ENCODE results near the gene SZT2.

SZT2 gene

DNA sequence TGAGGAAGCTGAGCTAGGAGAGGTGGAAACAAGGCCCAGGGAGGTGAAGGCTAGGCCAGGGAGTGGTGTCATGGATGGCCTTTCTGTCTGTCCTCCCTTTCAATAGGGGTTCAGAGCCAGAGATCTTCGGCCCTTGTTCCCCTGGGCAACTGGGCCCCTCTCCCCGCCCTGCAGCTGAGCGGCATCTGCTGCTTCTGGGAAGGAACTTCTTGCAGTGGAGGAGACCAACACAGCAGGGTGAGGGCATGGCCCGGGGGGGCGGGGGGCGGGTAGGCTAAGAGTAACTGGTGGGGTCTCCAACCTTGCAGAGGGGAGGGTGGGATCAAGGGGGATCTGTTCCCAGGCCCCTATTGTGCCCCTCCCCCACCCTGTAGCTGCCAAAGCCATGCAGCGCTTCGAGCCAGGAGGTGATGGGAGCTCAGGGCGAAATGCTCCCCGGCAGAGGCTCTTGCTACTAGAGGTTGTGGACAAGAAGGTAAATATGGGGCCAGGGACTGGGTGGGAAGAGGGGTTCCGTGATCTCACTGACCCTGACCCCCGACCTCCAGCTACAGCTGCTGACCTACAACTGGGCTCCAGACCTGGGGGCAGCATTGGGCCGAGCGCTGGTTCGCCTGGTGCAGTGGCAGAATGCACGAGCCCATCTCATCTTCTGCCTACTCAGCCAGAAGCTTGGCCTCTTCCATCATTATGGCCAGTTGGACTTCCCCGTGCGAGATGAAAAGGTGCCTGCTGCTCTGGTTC, 52.4 kb downstream of the SZT2 start:
- no peak for DNase-seq (ENCODE audit: low read depth in 2 of 2)

DNA sequence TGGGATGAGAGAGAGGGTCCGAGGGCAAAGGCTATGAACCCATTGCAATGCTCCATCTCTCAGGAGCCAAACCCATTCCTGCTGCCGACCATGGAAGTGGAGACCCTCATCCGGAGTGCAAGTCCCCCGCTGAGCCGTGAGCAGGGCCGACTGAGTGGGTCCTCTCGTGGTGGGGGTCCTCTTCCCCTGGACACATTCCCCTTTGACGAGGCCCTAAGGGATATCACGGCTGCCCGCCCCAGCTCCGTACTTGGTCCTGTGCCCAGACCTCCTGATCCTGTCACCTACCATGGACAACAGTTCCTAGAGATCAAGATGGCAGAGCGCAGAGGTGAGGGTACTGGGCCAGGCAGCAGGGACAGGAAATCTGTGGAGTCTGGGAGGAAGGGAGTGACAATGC, 53.1 kb downstream of the SZT2 start:
- no peak for DNase-seq (ENCODE audit: low read depth in 2 of 2)

DNA sequence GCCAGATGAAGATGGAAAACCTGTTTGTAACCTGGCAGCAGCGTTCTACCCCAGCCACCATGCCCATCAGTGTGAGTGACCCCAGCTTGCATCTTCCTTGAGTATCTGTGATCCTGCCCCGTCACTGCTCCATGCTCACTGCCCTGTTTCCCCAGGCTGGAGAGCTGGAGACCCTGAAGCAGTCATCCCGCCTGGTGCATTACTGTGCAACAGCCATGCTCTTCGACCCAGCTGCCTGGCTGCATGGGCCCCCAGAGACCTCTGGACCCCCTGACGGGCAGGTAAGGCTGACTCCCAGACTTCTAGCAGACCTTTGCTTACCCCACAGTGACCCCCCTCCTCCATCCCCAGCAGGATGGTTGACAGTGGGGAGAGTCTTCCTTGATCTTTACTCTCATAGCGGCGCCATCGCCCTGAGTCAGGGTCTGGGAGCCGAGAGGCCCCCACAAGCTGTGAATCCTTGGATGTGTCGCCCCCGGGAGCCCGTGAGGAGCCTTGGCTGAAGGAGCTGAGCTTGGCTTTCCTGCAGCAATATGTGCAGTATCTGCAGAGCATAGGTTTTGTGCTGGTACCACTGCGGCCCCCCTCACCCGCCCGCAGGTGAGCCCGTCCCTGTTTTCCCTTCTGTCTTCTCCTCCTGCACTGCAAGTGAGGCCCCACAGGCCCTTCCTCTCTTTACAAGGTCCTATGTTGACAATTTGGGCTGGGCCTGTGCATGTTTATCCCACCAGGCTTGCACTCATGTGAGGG, 53.7 kb downstream of the SZT2 start:
- DNase-seq (ENCODE audit: low read depth in 2 of 2): no peak

DNA sequence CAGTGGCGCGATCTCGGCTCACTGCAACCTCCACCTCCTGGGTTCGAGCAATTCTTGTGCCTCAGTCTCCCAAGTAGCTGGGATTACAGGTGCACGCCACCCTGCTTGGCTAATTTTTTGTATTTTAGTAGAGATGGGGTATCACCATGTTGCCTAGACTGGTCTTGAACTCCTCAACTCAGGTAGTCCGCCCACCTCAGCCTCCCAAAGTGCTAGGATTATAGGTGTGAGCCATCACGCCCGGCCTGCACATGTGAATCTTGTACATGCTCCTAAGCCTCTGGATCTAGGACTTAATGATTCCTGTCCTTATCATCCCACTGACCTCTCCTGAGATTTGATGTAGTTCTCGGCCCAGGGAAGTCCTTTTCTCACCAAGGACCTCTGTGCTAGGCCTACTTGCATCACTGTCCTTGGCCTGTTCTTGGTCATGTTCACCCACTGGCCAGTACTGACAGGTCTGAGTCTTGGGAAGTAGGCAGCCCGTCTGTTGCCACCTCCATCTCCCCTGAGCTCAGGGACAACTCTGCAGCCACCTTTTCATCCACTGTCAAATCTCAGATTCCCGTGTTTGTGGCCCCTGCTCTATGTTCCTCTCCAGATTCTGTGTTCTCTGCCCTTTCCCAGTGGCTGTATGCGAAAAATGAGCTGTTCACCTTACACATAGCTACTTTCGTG, 54.6 kb downstream of the SZT2 start:
- DNase-seq (ENCODE audit: low read depth in 2 of 2): no peak

DNA sequence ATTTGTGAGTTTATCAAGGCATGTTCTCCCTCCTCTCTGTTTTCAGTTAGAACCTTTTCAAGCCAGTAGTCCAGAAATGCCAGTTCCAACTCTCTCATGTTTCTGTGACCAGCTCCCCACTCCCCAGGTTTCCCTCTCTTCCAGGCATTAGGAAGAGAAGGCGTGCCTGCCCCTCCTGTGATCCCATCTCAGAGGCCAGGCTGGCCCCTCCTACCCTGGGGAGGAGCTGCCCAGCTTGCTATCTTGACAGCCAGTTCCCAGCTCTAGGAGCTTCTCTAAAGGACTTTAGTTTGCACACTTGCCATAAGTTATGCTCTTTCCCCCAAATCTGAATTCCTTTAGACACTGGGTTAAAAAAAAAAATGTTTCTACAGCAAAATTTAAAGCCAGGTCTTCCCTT, 55.1 kb downstream of the SZT2 start:
- DNase-seq (ENCODE audit: low read depth in 2 of 2): no peak

DNA sequence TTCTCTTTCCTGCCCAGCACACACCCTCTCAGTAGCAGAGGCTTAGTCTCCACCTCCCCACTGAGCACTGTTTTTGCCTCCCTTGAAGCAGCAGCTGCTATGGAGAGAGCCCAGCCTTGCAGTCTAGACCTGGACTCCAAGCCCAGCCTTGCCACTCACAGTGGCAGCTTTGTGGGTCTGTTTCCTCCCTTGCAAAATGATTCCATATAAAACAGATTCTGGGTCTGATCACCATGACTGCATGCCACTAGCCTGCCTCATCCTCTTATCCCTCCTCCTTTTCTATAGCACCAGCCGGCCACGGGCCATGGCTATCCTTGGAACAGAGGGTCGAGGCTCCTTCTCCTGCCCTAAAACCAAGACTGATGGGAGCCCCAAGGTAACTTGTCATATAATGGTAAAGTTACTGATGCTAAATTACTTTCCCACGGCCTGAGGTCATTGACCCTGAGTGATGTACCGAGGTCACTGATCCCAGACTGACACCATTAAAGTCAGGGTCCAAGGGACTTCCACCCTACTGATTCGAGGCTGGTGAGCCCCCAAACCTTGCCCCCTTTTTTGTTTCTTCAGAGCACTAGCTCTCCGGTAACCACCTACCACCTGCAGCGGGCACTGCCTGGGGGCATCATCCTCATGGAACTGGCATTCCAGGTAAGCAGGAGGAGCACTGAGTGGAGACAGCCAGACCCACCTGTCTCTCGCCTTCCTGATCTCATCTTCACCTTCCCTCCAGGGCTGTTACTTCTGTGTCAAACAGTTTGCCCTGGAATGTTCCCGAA, 56.1 kb downstream of the SZT2 start:
- no peak for DNase-seq (ENCODE audit: low read depth in 2 of 2)

DNA sequence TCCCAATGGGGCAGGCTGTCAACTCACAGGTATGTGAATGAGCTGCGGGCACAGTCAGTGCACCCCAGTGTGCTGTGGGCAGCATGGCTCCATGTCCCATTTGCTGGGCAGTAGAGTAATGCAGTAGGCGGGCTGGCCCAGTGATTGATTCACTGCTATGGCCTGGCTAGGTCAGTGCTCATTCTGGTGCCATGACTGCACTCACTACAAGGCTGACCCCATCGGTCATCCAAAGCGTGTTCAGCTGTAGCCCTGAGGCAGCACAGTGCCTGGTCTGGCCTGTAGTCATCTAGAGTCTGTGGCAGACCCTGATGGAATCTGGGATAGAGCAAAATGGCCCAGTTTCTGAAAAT, 56.7 kb downstream of the SZT2 start:
- no peak for DNase-seq (ENCODE audit: low read depth in 2 of 2)

DNA sequence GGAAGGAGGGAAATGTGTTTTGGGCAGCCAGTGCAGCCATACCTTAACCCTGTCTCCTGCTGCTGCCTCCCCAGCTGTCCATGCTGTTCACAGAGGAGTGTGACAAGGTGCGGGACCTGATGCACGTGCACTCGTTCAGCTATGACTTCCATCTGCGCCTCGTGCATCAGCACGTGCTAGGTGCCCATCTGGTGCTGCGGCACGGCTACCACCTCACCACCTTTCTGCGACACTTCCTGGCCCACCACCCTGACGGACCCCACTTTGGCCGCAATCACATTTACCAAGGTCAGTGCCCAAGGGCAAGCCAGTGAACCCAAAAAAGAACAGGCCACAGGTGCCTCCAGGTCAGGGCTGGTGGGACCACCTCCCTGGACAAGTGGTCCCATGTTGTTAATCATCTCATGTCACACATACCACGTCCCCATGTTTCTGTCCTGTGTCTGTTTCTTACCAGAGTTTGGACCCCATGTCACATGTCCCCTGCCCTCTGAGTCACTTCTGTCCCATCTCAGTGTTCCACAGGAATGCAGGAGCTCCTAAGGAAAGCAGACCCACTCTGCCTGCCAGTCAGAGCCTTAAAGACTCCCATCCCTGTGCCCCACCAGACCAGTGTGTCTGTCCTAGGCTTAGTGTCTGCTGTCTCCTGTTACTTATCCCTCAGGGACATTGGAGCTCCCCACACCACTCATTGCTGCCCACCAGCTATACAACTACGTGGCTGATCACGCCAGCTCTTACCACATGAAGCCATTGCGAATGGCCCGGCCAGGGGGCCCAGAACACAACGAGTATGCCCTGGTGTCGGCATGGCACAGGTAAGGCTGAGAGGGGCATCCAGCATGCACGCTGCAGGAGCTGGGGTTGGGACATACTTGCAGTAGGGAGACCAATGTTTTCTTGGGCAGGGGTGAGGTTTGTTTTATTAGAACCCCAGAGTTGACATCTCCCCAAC, 57.5 kb downstream of the SZT2 start:
- DNase-seq (ENCODE audit: low read depth in 2 of 2): no peak

DNA sequence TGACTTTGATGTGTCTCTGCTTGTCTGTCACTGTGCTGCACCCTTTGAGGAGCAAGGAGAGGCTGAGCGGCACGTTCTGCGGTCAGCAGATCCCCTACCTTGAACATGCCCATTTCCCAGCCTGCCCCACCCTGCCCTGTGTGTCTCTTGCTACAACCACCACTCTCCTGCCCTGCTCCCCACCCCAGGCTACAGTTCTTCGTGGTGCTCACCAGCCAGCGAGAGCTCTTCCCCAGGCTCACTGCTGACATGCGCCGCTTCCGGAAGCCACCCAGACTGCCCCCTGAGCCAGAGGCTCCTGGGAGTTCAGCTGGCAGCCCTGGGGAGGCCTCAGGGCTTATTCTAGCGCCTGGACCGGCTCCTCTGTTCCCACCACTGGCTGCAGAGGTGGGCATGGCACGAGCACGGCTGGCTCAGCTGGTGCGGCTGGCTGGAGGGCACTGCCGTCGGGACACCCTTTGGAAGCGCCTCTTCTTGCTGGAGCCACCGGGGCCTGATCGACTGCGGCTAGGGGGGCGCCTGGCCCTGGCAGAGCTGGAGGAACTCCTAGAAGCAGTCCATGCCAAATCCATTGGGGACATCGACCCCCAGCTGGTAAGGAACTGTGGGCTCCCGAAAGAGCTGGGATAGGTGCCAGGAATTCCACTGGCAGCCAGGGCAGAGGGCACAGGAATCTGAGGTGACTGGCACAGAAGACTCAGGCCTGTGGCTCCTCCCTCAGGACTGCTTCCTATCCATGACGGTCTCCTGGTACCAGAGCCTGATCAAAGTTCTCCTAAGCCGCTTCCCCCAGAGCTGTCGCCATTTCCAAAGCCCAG, 58.4 kb downstream of the SZT2 start:
- no peak for DNase-seq (ENCODE audit: low read depth in 2 of 2)

DNA sequence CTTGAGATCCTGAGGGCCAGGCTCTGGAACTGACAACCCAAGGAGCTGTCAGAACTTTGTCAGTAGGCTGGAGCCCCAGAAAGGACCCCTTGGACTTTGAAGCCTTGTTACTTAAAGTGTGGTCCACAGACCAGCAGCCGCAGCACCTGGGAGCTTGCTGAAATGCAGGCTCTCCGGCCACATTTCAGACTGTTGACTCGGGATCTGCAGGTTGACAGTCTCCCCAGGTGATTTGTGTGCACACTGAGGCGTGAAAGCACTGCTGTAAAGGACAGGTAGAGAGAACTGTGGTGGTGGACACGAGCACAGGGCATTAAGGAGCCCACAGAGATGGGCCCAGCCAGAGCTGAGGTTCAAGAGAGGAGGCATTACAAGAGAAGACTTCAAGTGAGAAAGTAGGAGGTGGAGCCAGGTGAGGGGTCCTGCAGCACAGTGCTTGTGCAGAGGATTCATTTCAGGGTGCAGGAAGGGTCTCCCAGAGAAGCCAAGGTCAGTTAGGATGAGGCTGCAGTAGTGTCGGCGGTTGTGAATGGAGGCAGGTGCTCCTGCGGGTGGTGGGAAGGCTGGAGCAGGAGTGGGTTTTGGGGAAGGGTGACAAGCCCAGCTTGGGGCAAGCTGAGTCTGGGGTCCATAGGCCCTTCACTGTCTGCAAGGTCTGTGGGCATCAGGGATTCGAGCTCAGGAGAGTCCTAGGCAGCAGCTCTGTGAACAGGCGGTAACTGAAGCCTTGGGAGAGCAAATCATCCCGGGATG, 59.4 kb downstream of the SZT2 start:
- no peak for DNase-seq (ENCODE audit: low read depth in 2 of 2)

DNA sequence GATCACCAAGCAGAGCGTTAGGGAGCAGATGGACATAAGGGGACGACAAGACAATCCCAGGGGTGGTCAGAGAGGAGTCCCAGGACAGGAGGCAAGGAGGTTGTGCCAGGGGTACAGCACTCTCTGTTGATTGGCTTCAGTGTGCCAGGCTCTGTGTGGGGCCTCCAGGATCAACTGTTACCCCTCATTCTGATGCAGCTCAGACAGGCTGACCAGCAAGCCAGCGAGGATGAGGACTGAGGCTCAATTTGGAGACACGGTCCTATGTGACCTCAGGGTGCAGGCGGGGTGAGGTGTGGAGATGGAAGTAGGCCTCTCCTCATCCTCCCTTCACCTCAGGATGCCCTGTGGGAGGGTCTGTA, 60.0 kb downstream of the SZT2 start:
- no peak for DNase-seq (ENCODE audit: low read depth in 2 of 2)

DNA sequence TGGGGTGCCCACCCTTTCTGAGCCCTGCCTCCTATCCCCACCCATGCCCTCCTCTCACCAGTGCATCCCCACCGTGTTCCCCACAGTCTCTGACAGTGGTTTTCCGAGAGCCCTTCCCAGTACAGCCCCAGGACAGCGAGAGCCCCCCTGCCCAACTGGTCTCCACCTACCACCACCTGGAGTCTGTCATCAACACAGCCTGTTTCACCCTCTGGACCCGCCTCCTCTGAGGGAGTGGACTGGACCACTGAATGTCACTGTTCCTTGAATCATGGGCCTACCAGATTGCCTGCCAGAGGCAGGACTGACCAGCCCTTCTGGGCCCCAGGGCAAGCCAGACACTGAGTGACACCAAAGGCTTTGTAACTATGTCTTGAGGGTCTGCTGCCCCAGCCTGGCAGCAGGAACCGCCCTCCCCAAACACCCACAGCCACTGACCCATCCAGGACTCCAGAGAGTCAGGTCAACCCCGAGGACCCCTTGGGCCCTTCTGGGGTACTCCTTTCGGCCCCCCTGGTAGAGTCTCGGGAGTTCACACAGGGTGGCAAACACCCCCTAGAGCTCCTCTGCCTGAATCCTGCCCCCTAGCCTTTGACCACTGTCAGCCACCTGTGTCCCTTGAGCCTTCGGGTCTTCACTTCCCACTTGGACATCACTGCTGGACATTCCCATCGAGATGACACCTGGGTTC, 60.7 kb downstream of the SZT2 start:
- no peak for DNase-seq (ENCODE audit: low read depth in 2 of 2)

DNA sequence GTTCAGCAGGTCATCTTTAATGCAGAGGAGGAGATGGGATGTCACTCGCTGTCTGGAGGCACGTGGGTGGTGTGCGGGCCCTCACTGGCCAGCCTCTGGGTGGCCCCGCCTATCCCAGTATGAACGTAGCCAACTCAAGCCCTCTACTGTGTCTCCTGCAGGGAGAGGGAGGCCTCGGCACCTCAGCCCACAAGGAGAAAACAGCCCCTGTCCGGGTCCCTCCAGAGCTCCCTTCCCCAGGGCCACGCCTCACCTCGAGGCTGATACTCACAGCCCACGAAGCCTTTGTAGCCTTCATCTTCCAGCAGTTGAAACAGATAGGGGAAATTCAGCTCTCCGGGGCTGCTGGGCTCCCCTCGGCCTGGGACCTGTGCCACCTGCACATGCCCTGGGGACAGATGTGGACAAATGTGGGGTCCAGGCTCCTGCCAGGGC, 61.5 kb downstream of the SZT2 start:
- no peak for DNase-seq (ENCODE audit: low read depth in 2 of 2)

DNA sequence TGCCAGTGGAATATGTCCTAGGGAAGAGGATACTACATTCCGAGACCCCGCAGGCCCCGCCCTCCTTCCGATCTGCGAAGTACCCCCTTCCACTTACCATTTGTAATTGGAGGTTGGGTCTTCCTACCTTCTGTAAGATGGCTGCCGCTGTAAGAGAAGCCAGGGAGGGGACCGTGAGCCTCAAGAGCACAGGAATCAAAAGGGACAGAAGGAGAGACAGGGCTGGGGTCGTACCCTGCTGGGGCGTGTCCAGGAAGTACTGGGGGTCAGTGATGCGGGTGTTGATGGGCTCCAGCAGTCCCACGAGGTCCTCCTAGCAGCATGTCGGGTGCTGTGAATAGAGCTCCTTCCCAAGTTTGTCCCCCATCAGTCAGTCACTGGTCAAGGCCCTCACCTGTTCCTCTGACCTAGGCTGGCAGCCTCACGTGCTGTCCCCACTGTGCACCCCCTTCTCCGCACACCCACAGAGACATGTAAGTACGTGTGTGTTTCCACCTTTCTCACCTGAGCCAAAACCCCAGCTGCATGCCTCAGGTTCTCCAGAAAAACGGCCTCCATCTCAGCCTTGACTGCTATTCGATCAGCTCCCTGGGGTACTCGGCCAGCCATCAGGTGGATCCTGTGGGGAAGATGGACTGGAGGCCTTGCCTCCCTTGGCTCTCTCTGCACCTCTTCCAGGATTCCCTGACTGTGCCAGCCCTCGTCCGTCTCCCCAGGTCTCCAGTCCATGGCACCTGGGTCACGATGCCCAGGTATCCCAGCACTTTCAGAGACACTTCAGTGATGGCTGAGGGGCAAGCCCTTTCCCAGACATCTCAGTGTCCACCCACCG, 62.2 kb downstream of the SZT2 start:
- no peak for DNase-seq (ENCODE audit: low read depth in 2 of 2)

DNA sequence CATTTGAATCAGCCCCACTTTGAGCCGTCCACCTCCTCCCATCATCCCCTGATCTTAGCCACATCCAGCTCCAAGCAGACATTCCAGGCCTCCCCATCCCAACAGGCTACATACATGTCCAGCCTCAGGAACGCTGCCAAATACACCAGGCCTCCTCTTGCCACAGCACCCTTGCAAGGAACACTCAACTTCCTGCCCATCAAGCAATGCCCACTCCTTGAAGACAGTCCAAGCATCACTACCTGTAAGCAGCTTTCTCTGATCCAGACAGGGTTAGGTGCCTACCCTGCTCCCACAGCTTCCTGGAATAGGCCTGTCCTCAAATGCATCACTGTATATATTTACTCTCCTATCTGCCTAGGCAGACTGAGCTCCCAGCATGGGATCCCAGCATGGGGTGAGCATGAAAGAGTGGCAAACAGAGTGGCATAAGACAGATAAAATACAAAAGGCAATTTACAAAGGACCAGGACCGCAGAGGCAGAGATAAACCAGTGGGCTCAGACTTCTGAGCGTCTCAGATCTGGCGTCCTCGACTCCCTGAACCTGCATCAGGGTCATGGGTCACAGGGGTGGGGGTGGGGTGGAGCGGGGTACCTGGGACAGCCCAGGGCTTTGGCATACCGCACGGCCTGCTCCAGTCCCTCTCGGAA, 63.2 kb downstream of the SZT2 start:
- no peak for DNase-seq (ENCODE audit: low read depth in 2 of 2)

DNA sequence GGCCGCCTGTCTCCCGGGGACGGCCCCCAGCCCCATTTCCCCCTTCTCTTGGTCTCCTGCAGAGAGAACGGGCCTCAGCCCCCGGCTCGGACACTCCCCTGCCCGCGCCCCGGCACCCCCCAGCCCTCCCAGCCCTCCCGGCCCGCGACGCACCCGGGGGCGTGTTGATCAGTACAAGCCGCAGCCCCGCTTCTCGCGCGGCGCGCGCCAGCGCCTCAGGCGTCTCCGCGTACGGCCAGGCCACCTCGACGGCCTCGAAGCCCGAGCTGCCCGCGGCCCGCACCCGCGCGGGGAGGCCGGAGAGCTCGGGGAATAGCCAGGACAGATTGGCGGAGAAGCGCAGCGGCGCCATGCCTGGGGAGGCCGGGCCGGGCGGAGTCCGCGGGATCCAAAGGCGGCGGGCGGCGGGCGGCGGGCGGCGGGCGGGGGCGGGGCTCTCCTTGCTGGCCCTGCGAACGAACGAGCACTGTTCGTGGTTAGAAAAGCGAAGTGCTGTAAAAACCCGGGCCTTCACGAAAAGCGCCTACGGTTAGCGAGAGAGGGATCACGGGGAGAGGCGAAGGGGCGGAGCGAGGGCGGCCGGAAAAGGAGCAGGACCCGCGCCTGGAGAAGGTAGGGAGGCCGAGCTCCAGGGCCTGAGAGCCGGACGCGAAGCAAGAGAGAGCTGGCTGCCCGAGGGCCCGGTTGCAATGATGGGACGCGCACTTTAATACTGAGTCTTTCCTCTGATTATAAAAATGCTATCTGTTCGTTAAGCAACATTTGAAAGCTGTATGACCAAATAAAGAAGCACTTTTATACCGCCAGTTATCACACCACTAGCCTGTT, 64.0 kb downstream of the SZT2 start, which contains the start of gene HYI:
TSS of gene HYI (minus strand) at position 490 of the 828 bp plus-strand sequence. CDS start at position 352, 138 bp downstream.
- peak; percentile 42 to 68 for DNase-seq (ENCODE audit: low read depth in 2 of 2)

Measured in stimulated activated CD4-positive, alpha-beta T cell treated with anti-CD3 and anti-CD28 coated beads, Interleukin-12 subunit alpha, Interleukin-12 subunit beta, amount 100 ng/mL, for 24 hours (primary cell).